GM12892 (cell line): ENCODE data around the gene GNAI2.

Source experiments
- POLR2A ChIP-seq: IDR thresholded peaks from 2 replicates; pipeline ENCODE4 v1.6.1; 2011; ENCODE audit warnings: low read depth, low read length, control low read depth
- POLR2AphosphoS5 ChIP-seq: IDR thresholded peaks from 2 replicates; pipeline ENCODE4 v1.6.1; 2011; ENCODE audit warnings: low read depth, low read length, control low read depth
- TAF1 ChIP-seq: IDR thresholded peaks from 2 replicates; pipeline ENCODE4 v1.6.1; 2011; ENCODE audit warnings: low read depth, mild to moderate bottlenecking, control low read depth, low read length, borderline replicate concordance

DNA sequence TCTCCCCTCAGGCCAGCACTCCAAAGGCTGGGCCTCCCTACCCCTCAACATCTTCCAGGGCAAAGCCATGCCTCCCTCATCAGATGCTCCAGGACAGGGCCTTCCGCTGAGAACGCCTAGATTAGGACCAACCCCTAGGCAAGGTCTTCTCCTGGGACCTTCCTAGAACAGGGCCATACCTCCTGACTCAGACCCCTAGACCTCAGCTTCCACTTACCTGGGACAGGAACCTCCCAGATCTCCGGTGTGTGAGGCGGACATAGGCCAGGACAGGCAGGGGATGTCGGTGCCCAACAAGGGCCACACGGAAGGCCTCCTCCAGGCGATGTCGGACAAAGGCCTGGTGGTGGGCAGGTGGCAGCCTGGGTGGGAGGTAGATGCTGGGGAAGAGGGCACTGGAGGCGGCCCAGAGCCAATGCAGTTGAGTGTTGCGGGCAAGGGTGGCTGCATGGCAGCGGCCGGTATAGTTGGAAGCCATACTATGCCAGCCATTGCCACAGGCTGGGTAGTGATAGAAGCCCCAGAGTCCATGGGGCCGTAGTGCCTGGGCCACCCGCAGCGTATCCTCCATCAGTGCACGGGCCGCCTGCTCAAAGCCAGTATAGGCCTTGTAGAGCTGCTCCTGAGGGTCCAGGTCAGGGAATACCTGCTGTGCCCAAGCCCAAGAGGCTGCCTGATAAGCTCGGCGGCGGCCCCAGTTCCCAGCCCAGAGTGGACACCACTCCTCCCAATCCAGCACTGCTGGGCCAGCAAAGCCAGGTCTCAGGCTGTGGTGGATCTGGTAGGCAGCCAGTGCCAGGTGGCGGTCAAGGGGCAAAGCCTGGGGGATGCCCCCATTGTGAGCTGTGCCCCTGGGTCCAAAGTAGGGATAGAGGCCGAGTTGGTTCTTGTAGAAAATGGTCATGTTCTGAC, 58.7 kb downstream of the GNAI2 start:
- TF ChIP-seq POLR2AphosphoS5, result no peak
- no peak for TF ChIP-seq POLR2A
- TF ChIP-seq TAF1, result no peak
